Upper lobe of left lung (tissue), 6 donors: ENCODE measurements around the gene ASPRV1. TPM values are rescaled to one million over a fixed set of nuclear protein-coding genes. Genes with fewer than 3 reads are reported as not detected.

Experiments
- ATAC-seq, 2 donors: fragments of 200-7000 bp; cut with Tn5 transposase; one replicate each; pipeline ENCODE4 v1.9.1; 2022; ENCODE audit warnings: mild to moderate bottlenecking in 2 of 2, moderate library complexity in 2 of 2; ENCODE audit not compliant: low FRiP score in 2 of 2
- DNase-seq, 2 donors: peaks; one replicate each; pipeline ENCODE4 v3.0.0-alpha.2; 2019 to 2020
- H3K27ac ChIP-seq, 4 donors: fragments of 200-600 bp; sonication (generic); one replicate each; pipeline ENCODE4 v1.5.1; 2016 to 2019
- H3K27me3 ChIP-seq, 4 donors: fragments of 200-600 bp; sonication (generic); one replicate each; pipeline ENCODE4 v1.5.1; 2017 to 2019
- H3K36me3 ChIP-seq, 4 donors: fragments of 200-600 bp; sonication (generic); one replicate each; pipeline ENCODE4 v1.5.1; 2016 to 2019
- H3K4me1 ChIP-seq, 4 donors: fragments of 200-600 bp; sonication (generic); one replicate each; pipeline ENCODE4 v1.5.1; 2018 to 2019
- H3K4me3 ChIP-seq, 4 donors: fragments of 200-600 bp; sonication (generic); one replicate each; pipeline ENCODE4 v1.5.1; 2017 to 2019; ENCODE audit warnings: mild to moderate bottlenecking in 2 of 4, moderate library complexity in 1 of 4
- H3K9me3 ChIP-seq, 4 donors: fragments of 200-600 bp; sonication (generic); one replicate each; pipeline ENCODE4 v1.5.1; 2018 to 2019
- CTCF ChIP-seq, 6 experiments: fragments of 450-650 bp in 4 of 6; fragments of 200-600 bp in 2 of 6; sonication (generic) in 2 of 6; IDR thresholded peaks; one replicate each; pipeline ENCODE4 v1.5.1; 2016 to 2019; ENCODE audit warnings: antibody characterized with exemption in 6 of 6
- EP300 ChIP-seq, 4 donors: sonication (generic); formaldehyde crosslinking; IDR thresholded peaks; one replicate each; pipeline ENCODE4 v1.5.1; 2017; ENCODE audit warnings: antibody characterized with exemption in 4 of 4, control low read depth in 2 of 4
- POLR2A ChIP-seq, 4 donors: fragments of 450-650 bp; IDR thresholded peaks; one replicate each; pipeline ENCODE4 v1.5.1; 2016 to 2017; ENCODE audit warnings: antibody characterized with exemption in 4 of 4, mild to moderate bottlenecking in 2 of 4
- POLR2AphosphoS5 ChIP-seq, 2 donors: sonication (generic); formaldehyde crosslinking; IDR thresholded peaks; one replicate each; pipeline ENCODE4 v1.5.1; 2017; ENCODE audit warnings: antibody characterized with exemption in 2 of 2
- WGBS, 2 donors: methylation state at CpG; one replicate each; pipeline ENCODE4 v1.1.5; 2017 to 2018; 5-methylcytosine and 5-hydroxymethylcytosine counted together
- total RNA-seq, 6 donors: library from RNA; depleted of rRNA in 4 of 6; stranded (reverse); fragments of >200 nt in 4 of 6; gene quantifications; one replicate each; pipeline versions ENCODE4 v1.1.0 to v1.2.1, GENCODE V29; 2016 to 2021
- donor health status: DM: no; HTN: no; CAD: no; lungs with moderate emphysema.
- donor health status: DM: no; HTN: yes; CAD: no; lungs with severe emphysema.

ASPRV1 gene
- total RNA-seq, 6 donors from 2014 or later, result 1.0 to 2.1 (median 1.4) TPM

GRCh38 chr2:69936906-69937305, 24.5 kb downstream of the ASPRV1 start:
- Histone ChIP-seq H3K9me3 (no peaks in the 10 kb centered on the region), H3K27me3 (no peaks in the 10 kb centered on the region), H3K27ac (peak overlapping the region in 3 of 4 donors; percentile 13 to 34 (median 25)), H3K36me3 (peaks cover 19 to 66% (median 51%) of the 10 kb centered on the region in 4 donors), H3K4me1 (peaks cover 16 to 26% (median 20%) of the 10 kb centered on the region in 4 donors), H3K4me3 (no peak overlapping the region)
- ATAC-seq (no peak), DNase-seq (peak in 1 of 2 donors; percentile 32)
- TF ChIP-seq CTCF (IDR thresholded peaks at IDR 0.05) (no peak), POLR2A (IDR thresholded peaks at IDR 0.05) (no peak), EP300 (IDR thresholded peaks at IDR 0.05) (no peak), POLR2AphosphoS5 (IDR thresholded peaks at IDR 0.05) (no peak)
- 53 to 87% methylated on average over 11 of the region's 11 CpGs for WGBS, 2 donors

- ATAC-seq (no peak), DNase-seq (no peak)
- Histone ChIP-seq H3K36me3 (peaks cover 19 to 47% (median 45%) of the 10 kb centered on the region in 4 donors), H3K4me1 (peaks cover 16 to 28% (median 24%) of the 10 kb centered on the region in 4 donors), H3K27ac (no peak overlapping the region), H3K27me3 (no peaks in the 10 kb centered on the region), H3K4me3 (no peak overlapping the region), H3K9me3 (no peaks in the 10 kb centered on the region)
- TF ChIP-seq CTCF (IDR thresholded peaks at IDR 0.05) (no peak), POLR2AphosphoS5 (IDR thresholded peaks at IDR 0.05) (no peak), EP300 (IDR thresholded peaks at IDR 0.05) (no peak), POLR2A (IDR thresholded peaks at IDR 0.05) (no peak)
- WGBS, 2 donors, result 96 to 99% methylated on average over 3 to 5 of the region's 5 CpGs
Measured at GRCh38 chr2:69935011-69935410, 26.4 kb downstream of the ASPRV1 start.

GRCh38 chr2:69934614-69934908, 26.9 kb downstream of the ASPRV1 start:
- Histone ChIP-seq H3K27ac (peak overlapping the region; percentile 6 to 71 (median 58)), H3K27me3 (no peaks in the 10 kb centered on the region), H3K4me1 (peaks cover 16 to 28% (median 24%) of the 10 kb centered on the region in 4 donors), H3K4me3 (no peak overlapping the region), H3K36me3 (peaks cover 19 to 44% (median 41%) of the 10 kb centered on the region in 4 donors), H3K9me3 (no peaks in the 10 kb centered on the region)
- WGBS, 2 donors, result 47 to 62% methylated on average over 1 of the region's 1 CpG
- no peak for TF ChIP-seq POLR2A (IDR thresholded peaks at IDR 0.05)
- TF ChIP-seq EP300 (IDR thresholded peaks at IDR 0.05), result no peak
- TF ChIP-seq POLR2AphosphoS5 (IDR thresholded peaks at IDR 0.05), result no peak
- TF ChIP-seq CTCF (IDR thresholded peaks at IDR 0.05), result no peak
- DNase-seq, result no peak
- no peak for ATAC-seq

- Histone ChIP-seq H3K36me3 (peaks cover 19 to 40% (median 36%) of the 10 kb centered on the region in 4 donors), H3K27ac (peak overlapping the region; percentile 6 to 71 (median 58)), H3K4me1 (peaks cover 16 to 28% (median 24%) of the 10 kb centered on the region in 4 donors), H3K27me3 (no peaks in the 10 kb centered on the region), H3K9me3 (no peaks in the 10 kb centered on the region), H3K4me3 (no peak overlapping the region)
- peak in 1 of 2 donors; percentile 65 for DNase-seq
- 25 to 43% methylated on average over 4 of the region's 4 CpGs for WGBS, 2 donors
- peak; percentile 60 to 90 for ATAC-seq
- no peak for TF ChIP-seq CTCF (IDR thresholded peaks at IDR 0.05)
- peak in 1 of 4 donors; percentile 4 for TF ChIP-seq EP300 (IDR thresholded peaks at IDR 0.05)
- TF ChIP-seq POLR2AphosphoS5 (IDR thresholded peaks at IDR 0.05), result peak in 1 of 2 donors; percentile 15
Measured at GRCh38 chr2:69933839-69934613, 27.4 kb downstream of the ASPRV1 start.
